ENCODE data around the gene DDX3Y. TPM values are rescaled to one million over a fixed set of nuclear protein-coding genes. Genes with fewer than 3 reads are reported as not detected.

DDX3Y gene
- total RNA-seq = 78.4 and 83.4 TPM in 2 replicates

DNA sequence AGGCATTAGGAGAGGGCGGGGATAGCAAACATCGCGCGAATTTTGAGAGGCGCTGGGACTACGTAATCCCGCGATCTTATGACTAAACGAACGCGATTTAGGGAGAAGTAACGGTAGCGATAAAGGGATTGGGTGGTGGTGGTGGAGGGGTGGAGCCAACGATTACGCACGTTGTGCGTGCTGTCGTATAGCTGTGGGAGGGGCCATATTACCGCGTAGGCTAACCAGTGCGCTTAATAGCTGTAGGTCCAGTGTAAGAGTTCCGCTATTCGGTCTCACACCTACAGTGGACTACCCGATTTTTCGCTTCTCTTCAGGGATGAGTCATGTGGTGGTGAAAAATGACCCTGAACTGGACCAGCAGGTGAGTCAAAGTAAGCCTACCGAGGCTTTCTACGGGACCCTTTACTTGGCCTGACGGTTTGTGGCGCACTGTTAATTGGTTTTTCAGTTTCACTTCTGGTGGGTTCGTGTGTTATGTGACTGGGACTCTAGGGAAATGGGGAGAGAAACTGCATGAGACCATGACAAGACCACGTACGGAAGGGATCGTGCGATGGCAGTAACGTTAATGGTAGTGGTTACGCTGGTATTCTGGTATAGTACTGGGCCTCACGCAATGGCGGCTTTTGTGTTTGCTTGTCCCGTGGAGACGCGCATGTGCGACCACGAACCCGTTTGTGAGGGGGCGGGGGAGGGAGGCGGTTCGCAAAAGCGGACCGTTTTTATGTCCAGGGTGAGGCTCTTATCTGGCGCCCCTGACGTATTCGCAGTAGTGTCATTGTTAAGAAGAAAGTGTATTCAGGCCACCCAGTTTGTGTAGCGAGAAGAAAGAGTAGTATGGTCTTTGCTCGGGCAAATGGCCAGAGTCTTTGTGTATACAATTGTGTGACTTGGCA lies at the start of gene DDX3Y:
Gene DDX3Y, plus strand, starts transcription at position 251 of the 899 bp plus-strand sequence. Its CDS starts 69 bp downstream, at position 320.

Other genes starting within 250 kb of the DDX3Y start
- 16.0 and 18.0 TPM in 2 replicates for gene USP9Y, start 203.6 kb upstream of the DDX3Y start, total RNA-seq